Cortex of kidney (tissue), 1 donor: ENCODE measurements around the gene PER3.

Experiments used
- DNase-seq: peaks from one replicate; lab custom pipeline; 2025; lab: John Stamatoyannopoulos, UW

The PER3 gene

DNA sequence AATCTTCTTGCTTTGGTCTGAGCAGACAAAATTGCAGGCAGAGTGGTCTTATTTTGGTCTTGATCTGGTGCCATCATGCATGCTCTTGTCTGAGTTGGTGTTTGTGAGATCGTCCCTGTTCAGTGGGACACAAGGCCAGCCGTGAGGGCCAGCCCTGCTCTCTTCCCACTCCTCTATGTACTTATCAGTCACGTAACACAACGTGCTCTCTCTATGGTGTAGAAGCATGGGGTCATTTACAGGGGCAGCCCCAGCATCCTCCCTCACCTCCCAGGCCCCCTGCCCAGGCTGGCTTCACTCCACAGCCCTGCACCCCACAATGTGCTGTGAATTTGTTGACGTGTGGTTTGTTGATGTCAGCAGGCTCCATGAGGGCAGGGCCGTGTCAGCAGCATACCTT, 87.0 kb downstream of the PER3 start:
- DNase-seq: no peak

DNA sequence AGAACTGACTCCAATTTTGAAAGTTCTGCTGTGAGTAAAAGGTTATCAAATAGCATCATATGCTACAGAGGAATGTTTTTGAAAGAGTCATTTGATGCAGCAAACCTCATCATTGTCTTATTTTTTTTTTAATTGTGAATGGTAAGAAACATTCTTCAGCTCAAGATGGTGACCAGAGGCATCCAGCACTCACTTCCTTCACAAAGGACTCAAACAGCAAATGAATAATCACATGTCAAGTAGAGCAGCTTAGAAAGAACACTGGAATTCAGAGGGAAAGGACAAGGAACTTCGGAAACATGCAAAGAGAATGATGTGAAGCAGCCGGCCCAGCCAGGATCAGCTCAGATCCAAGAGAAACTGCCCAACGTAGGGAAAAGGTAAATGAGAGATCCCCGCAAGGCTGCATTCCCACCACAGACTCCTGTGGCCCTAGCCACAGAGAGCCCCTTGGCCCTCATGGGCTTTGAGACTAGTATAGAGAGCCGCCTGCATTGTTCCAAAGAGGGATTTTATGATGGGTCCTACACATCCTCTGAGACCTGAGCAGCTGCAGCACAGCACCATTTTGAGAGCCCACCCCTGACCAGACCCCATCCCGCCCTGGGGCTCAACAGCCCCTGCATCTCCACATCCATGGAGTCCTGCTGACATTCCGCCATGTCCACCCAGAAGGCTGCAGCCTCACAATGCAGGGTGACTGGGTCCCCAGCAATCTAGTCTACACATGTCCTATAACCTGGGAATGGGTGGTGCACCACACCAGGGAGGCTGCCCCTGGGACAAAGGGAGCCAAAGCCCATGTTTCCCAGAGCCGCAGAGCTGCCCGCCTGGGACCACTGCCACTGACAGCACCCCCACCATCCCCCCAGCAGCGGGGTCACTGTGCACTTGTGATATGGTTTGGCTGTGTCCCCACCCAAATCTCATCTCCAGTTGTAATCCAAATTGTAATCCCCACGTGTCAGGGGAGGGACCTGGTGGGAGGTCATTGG, 90.0 kb downstream of the PER3 start:
- no peak for DNase-seq

DNA sequence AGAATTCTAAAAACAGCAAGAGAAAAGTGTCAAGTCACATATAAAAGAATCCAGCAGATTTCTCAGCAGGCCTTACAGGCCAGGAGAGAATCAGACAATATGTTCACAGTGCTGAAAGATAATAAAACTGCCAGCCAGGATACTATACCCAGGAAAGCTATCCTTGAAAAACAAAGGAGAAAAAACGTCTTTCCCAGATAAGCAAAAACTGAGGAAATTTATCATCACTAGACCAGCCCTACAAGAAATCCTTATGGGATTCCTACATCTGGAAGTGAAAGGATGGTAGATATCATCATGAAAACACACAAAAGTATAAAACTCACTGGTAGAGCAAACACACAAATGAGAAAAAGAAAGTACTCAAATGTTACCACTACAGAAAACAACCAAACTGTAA, 93.9 kb downstream of the PER3 start:
- no peak for DNase-seq

DNA sequence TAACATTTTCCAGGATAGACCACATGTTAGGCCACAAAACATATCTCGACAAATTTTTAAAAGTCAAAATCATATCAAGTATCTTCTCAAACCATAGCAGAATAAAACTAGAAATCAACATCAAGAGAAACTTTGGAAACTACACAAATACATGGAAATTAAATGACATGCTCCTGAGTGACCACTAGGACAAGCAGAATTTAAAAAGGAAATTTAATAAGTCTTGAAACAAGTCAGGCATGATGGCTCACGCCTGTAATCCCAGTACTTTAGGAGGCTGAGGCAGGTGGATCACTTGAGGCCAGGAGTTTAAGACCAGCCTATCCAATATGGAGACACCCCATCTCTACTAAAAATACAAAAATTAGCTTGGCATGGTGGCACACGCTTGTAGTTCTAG, 95.1 kb downstream of the PER3 start:
- no peak for DNase-seq

DNA sequence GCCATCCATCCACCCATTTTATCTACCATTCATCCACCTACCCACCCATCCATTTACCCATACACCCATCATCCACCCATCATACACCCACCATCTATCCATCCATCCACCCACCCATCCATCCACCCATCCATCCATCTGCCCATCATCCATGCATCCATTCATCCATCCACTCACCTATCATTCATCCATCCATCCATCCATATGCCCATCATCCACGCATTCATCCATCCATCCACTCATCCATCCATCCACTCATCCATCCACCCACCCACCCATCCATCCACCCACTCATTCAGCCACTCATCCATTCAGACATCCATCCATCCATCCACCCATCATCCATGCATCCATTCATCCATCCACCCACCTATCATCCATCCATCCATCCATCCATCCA, 100.7 kb downstream of the PER3 start:
- DNase-seq: no peak

DNA sequence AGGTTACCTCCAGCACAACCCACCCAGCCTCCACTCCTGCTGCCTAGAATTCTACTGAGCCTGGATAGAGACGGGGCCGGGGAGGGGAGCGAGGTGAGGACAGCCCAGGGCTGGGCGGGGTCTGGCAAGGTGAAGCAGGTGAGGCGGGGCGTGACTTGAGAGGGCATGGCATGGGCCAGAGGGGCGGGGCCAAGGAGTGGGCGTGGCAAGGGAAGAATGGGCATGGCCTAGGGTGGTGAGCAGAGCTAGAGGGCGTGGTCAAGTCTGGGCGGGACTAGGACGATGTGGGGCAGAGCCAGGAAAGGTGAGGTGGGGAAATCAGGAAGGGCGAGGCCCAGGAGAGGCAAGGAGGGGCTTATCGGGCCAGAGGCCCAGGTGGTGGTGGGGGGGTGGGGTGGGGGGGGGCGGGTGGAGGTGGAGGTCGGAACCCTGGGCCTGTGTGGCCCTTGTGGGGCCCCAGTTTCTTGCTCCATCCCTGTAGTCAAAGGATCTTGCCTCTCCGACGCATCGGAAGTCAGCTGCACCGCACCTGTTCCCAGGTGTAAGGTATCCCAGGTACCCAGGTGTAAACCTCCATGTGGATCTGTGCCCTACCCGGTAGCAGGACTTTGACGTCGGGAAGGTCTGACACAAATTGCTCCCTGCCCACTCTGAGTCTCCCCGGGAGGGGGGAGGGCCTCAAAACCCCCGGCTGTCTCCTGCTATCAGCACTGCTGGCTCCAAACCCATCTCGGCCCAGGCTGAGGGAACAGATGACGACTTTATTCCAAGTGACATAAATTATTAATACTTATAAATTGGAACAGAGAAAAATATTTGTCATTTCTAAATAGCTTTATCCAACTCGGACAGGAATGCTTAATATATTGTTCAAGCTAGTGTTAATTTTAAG, 101.7 kb downstream of the PER3 start:
- DNase-seq: no peak

DNA sequence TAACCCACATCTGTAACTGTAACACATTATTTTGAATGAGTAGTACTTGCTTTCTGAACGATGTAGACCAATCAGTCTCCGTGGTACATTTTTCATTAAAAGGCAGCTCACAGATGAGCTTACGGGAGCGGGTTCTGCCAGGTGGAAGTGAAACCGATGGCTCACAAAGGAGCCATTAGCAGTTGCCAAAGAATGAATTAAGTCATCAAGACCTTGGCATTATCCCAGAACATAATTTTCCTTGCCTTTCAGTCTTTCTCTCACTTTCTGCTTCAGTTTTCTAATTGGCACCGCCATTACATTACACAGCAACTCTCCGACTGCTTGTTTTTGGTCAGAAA, 102.3 kb downstream of the PER3 start:
- DNase-seq: no peak

DNA sequence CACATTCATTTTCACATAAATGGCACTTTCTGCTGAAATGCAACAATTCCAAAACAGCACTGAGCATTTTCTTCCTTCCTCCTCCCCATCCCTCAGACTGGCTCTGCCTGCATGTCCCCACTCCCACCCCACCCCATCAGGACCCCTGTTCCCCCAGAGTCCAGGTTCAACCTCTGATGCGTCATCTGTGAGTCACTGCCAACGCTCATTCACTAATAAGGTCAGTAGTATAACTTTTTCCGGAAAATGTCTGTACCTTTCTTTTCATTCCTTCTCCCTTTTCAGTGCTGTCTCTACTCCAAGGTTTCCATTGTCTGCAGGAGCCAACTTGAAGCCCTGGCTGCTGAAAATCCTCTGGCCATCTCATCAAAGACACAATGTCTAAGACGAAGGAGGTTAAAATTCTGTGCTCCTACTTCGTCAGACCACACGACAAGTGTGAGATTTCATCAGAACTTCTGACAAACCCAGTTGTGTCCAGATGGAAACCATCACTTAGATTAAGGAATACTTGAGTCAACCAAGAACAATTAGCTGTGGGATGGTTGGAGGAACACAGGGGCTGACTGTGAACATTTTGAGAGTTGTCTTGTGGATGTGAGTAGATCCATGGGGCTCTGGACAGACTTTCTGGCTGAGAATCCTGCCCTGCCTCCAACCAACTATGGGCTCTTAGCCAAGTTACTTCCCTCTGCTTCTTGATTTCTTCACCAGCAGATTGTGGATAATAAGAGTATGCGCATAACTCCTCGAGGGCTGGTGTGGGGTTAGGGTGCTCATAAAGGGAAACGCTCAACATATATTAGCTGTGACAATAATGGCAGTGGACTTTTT, 104.4 kb downstream of the PER3 start:
- no peak for DNase-seq

DNA sequence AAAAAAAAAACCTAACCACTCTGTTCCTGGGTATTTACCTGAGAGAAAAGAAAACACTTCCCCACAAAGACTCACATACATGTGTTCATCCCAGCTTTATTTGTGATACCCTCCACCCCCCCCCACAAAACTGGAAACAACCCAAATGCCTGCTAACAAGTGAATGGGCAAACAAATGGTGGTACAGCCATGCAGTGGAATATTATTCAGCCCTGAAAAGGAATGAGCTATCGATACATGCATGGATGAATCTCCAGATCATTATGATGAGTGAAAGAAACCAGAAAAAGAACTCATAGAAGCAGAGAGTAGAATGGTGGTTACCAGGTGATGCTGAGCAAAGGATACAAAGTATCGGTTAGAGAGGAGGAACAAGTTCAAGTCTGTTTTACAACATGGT, 106.8 kb downstream of the PER3 start:
- DNase-seq: no peak

DNA sequence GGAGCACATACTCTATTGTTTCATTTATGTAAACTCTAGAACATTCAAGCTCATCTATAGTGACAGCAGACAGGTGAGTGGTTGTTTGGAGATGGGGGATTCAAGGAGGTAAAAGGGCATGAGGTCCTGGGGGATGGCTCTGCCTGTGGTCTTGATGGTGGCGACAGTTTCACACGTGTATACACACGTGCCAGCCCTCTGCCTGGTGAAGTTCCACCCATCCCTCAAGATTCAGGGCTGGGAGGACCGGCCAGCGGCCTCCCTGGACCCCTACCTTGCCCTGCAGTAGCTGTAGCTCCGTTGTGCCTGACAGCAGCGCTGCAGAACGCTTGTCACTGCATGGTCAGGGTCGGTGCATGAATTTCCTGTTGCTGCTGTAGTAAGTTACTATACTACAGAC, 107.7 kb downstream of the PER3 start:
- DNase-seq: no peak

DNA sequence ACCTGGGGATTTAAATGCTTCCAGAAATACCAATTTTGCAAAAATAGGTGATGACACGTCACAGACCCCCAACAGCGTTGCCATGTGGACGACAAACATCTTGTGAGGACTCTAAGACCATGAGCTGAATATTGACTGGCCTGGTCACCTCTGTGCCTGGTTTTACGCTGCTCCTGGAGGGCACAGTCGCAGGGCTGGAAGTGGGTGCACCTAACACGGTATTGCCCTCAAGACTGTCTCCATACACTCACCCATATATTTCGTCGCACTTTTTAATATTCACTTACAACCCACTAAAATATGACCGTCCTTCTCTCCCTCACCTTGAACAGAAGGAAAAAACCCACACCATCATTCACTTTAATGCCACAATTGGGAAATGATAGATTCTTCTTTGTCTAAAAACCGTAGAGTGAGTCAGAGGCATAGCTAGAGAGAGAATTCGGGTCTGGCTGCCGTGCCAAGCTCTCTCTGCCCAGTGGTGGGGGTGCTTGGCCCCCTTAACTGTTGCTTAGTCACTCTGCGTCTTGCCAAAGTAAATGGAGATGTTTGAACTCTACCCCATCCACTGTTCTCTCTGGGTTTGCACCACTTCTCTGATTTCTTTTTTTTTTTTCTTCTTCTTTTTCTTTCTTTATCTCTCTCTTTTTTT, 109.6 kb downstream of the PER3 start:
- no peak for DNase-seq
